Motor neuron (in vitro differentiated cells): ENCODE measurements around the gene SPP1. TPM values are rescaled to one million over a fixed set of nuclear protein-coding genes. Genes with fewer than 3 reads are reported as not detected.
A peak's percentile ranks its signal among the peaks of the same experiment; 100 is the strongest.

Experiments used
- ATAC-seq, 8 experiments: fragments of 200-7000 bp; cut with Tn5 transposase; replicated peaks in 6 of 8; 2 replicates each; pipeline ENCODE4 v1.8.0; 2021; ENCODE audit warnings: mild to moderate bottlenecking in 8 of 8, moderate library complexity in 8 of 8
- H3K27ac ChIP-seq, 2 donors: fragments of 250-450 bp; sonication (Bioruptor Pico); 2 replicates each; pipeline ENCODE4 v1.9.0; 2021; ENCODE audit warnings: antibody characterized with exemption in 2 of 2, mild to moderate bottlenecking in 2 of 2, moderate library complexity in 1 of 2
- H3K4me1 ChIP-seq, 2 donors: fragments of 250-450 bp; sonication (Bioruptor Pico); replicated peaks in 1 of 2; 2 replicates each; pipeline ENCODE4 v1.6.1; 2021; ENCODE audit warnings: antibody characterized with exemption in 2 of 2, mild to moderate bottlenecking in 2 of 2, moderate library complexity in 1 of 2
- H3K4me3 ChIP-seq, 5 donors: fragments of 250-450 bp; sonication (Bioruptor Pico); 2 replicates each; pipeline ENCODE4 v1.9.0; 2021; ENCODE audit warnings: antibody characterized with exemption in 5 of 5, mild to moderate bottlenecking in 5 of 5, moderate library complexity in 4 of 5
- WGBS, 10 experiments: fragments of 450-650 bp; shearing (Covaris generic); methylation state at CpG; one replicate each; pipeline ENCODE4 v1.0.0; 2022; 5-methylcytosine and 5-hydroxymethylcytosine counted together
- in situ Hi-C, 9 experiments: fragments of 400-800 bp; cut with MboI; loops; one replicate each; pipeline ENCODE4 v1.15.0; 2021; ENCODE audit warnings: low sequenced_read_pairs in 9 of 9, low pct_unique_long_range_greater_than_20kb in 2 of 9; ENCODE audit not compliant: unreplicated experiment in 9 of 9
- total RNA-seq, 8 experiments: library from RNA; unstranded; fragments of 300-600 nt; gene quantifications; 2 replicates each; pipeline versions ENCODE4 v1.2.3 to v1.2.4, GENCODE V29; 2022

SPP1 gene
- total RNA-seq, 8 experiments from 2014 or later, result 1.8 to 240 (median 36.5) TPM; not detected in 2

DNA sequence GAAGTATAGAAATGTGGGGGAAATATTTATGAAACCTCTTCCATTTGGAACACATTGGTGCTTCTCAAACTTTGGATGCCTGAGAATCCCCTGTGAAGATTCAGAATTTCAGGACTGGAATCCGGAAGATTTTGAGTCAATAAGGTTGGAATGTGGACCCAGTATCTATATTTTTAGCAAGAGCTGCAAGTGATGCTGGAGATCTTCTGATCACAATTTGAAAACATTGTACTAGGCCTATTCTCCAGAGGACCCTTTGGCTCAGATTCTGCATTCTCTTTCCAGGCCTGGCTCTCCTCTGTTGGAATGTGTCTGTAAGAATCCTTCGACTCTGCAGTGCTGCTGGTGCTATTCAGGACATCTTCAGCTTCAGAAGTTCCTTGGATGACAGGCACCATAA lies 29.6 kb downstream of the SPP1 start:
- WGBS, 10 experiments, result 0 to 100% (median 87%) methylated on average over 1 to 2 of the region's 2 CpGs; no CpG with 5 or more reads in 5 of the 10 experiments
- no peak for ATAC-seq
- in situ Hi-C loops, result no loop called here
- Histone ChIP-seq H3K4me1 (peaks cover 10 to 13% of the 10 kb centered on the region in 2 donors), H3K27ac (no peak overlapping the region), H3K4me3 (no peak overlapping the region)

DNA sequence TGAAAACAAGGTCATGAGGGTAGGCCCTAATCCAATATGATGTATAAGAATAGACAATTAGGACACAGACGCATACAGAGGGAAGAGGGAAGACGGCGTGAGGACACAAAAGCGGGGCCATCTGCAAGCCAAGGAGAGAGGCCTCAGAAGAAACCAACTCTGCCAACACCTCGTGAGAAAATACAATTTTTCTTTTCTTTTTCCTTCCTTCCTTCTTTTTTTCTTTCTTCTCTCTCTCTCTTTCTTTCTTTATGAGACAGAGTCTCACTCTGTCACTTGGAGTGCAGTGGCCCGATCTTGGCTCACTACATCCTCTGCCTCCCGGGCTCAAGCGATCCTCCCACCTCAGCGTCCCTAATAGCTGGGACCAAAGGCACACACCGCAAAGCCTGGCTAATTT lies 30.4 kb downstream of the SPP1 start:
- peaks cover 17 to 22% of the 10 kb centered on the region in 2 donors for H3K4me1 ChIP-seq
- in situ Hi-C loops, result no loop called here
- 85 to 100% (median 95%) methylated on average over 2 to 9 of the region's 10 CpGs for WGBS, 10 experiments
- H3K4me3 ChIP-seq, result no peak overlapping the region
- no peak overlapping the region for H3K27ac ChIP-seq
- no peak for ATAC-seq

DNA sequence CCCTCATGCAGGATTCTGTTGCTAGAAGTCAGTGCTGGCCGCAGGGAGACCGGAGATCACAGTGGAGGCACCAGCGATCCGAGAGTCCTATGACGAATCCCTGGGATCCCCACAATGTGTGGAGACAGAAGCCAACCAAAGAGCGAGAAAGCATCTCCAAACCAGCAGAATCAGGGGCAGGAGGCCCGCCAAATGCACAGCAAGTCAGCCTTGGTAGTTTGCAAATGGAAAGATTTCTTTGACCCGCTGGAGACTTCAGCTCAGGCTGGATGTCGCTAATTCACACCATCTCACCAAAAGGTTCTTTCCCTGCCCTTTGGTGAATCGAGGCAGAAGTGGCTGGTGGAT lies 31.4 kb downstream of the SPP1 start:
- Histone ChIP-seq H3K27ac (peak overlapping the region; percentile 76 to 80), H3K4me1 (peaks cover 19 to 23% of the 10 kb centered on the region in 2 donors), H3K4me3 (peak overlapping the region; percentile 46 to 82 (median 74))
- WGBS, 10 experiments, result 0 to 83% (median 60%) methylated on average over 1 to 8 of the region's 10 CpGs; no CpG with 5 or more reads in 4 of the 10 experiments
- no peak for ATAC-seq
- in situ Hi-C loops, result no loop called here

DNA sequence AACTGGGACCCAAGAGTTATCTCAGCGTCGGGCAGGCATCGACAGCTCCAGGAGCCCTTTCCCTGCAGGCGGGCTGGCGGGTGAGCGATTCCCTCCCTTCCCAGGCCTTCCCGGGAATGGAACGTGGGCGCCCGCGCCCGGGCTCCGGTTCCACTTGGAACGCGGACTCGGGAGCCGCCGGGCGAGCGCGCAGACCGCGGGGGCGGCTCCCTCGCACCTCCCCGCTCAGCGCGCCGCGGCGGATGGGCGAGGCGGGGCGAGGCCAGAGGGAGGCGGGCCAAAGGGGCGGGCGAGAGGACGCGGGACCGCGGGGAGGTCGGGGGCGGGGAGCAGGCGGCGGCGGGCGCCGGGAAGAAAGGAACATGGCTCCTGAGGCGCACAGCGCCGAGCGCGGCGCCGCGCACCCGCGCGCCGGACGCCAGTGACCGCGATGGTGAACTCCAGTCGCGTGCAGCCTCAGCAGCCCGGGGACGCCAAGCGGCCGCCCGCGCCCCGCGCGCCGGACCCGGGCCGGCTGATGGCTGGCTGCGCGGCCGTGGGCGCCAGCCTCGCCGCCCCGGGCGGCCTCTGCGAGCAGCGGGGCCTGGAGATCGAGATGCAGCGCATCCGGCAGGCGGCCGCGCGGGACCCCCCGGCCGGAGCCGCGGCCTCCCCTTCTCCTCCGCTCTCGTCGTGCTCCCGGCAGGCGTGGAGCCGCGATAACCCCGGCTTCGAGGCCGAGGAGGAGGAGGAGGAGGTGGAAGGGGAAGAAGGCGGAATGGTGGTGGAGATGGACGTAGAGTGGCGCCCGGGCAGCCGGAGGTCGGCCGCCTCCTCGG lies 32.0 kb downstream of the SPP1 start, which contains the start of gene PKD2:
TSS of gene PKD2 (plus strand) at position 332 of the 818 bp plus-strand sequence. CDS start at position 431, 99 bp downstream.
- in situ Hi-C loops, result no loop called here
- Histone ChIP-seq H3K27ac (peak within 1 kb of the TSS; percentile 76 to 80), H3K4me3 (peak within 1 kb of the TSS; percentile 46 to 82 (median 74)), H3K4me1 (peaks cover 19 to 23% of the 10 kb centered on the region in 2 donors)
- ATAC-seq, result peak; percentile 79 to 90 (median 89)
- whole genome bisulfite sequencing, 10 experiments, result 0 to 4% methylated on average over 3 to 4 of the region's 116 CpGs; no CpG with 5 or more reads in 8 of the 10 experiments

DNA sequence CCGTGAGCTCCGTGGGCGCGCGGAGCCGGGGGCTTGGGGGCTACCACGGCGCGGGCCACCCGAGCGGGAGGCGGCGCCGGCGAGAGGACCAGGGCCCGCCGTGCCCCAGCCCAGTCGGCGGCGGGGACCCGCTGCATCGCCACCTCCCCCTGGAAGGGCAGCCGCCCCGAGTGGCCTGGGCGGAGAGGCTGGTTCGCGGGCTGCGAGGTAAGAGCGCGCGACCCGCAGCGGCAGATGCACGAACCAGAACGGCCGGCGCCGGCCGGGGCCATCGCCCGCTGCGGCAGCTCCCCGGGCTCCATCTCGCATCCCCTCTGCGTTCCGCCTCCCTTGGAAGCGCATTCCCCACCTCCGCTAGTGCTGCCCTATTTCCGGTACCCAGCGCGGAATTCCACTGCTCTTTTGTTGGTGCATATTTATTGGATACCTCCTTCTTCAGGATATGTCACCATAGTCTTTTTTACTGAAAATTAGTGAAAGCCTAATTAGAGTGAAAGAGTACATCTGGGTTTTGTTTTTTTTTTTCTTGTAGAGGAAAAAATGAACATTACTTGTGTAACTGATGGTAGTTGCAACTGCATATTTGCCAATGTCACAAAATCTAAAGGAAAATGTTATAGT lies 32.7 kb downstream of the SPP1 start:
- WGBS, 10 experiments, result 0% methylated on average over 2 to 20 of the region's 51 CpGs; no CpG with 5 or more reads in 7 of the 10 experiments
- ATAC-seq, result peak; percentile 46 to 59 (median 55)
- in situ Hi-C loops, result no loop called here
- Histone ChIP-seq H3K4me1 (peaks cover 22 to 23% of the 10 kb centered on the region in 2 donors), H3K4me3 (peak overlapping the region; percentile 46 to 82 (median 74)), H3K27ac (peak overlapping the region; percentile 76 to 80)

DNA sequence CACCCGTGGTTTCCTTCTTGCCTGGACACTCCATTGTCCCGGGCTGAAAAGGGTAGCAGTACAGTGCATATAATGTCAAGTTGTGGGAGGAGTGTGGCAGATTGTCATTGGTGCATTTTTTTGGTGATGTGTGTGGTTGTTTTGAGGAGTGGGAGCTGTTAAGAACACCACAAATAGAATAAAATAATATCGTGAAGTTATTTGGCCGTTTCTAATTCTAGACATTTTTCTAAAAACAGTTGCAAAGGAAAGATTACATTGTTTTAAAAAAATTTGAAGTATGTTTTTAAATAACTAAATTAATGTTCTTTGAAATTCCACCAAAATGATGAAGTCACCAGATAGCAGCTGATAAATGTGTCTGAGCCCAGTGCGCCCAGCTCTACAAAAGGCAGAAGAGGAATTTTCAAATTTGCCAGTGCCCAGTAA lies 33.2 kb downstream of the SPP1 start:
- Histone ChIP-seq H3K4me3 (peak overlapping the region; percentile 46 to 82 (median 74)), H3K27ac (no peak overlapping the region), H3K4me1 (peaks cover 22 to 23% of the 10 kb centered on the region in 2 donors)
- ATAC-seq, result peak in 4 of 8 experiments; percentile 2 to 25 (median 4)
- in situ Hi-C loops, result no loop called here
- 2 to 33% (median 10%) methylated on average over 1 to 5 of the region's 5 CpGs for WGBS, 10 experiments

DNA sequence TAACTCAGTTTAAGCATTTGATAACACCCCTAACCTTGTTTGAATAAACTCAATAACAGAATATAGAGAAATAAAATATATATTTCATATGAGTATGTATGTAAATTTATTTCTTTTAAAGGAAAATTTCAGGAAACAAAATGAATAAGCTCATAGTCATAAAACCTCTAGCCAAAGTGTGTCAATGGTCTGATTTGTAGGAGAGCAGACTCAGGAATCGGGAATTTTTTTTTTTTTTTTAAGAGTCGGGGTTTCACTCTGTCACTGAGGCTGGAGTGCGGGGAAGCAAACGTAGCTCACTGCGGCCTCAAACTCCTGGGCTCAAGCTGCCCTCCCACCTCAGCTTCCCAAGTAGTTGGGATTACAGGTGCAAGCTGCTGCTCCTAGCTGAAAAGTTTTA lies 34.4 kb downstream of the SPP1 start:
- no peak overlapping the region for H3K27ac ChIP-seq
- in situ Hi-C loops, result no loop called here
- H3K4me1 ChIP-seq, result peaks cover 22 to 23% of the 10 kb centered on the region in 2 donors
- H3K4me3 ChIP-seq, result peak overlapping the region in 3 of 5 donors; percentile 4 to 82 (median 46)
- WGBS, 10 experiments, result 0 to 100% (median 32%) methylated on average over 1 to 5 of the region's 5 CpGs; no CpG with 5 or more reads in 2 of the 10 experiments
- ATAC-seq, result no peak

DNA sequence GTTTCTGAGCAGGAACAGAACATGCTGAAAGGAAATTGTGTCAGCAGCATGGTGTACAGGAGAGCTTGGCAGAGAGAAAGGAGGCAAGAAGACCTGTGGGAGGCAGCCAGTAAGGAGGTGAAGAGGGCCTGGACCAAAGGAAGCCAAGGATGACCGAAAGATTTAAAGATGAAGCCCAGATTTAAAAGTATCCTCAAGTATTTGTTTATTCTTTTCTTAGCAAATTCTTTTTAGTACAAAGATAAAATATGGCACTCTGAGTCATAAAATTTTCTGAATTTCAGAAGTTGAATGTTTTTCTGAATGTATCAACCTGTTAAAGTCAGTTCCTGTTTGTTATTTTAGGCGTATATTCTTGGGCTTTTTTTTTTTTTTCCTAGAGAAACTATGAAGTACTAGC lies 35.5 kb downstream of the SPP1 start:
- H3K4me3 ChIP-seq, result no peak overlapping the region
- no peak overlapping the region for H3K27ac ChIP-seq
- peaks cover 22 to 23% of the 10 kb centered on the region in 2 donors for H3K4me1 ChIP-seq
- 54 to 100% (median 62%) methylated on average over 2 of the region's 2 CpGs for WGBS, 10 experiments
- no peak for ATAC-seq
- in situ Hi-C loops, result no loop called here

DNA sequence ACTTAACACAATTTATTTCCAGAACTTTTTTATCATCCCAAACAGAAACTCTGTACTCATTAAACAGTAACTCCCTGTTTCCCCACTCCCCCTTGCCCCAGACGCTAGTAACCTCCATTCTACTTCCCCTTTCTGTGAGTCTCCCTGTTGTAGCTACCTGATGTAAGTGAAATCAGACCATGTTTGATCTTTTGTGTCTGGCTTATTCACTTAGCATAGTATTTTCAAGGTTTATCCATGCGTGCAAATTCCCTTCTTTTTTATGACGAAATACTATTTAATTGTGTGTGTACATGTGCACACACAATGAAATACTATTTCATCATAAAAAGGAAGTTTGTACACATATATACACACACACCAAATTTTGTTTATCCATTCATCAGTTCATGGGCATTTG lies 37.1 kb downstream of the SPP1 start:
- ATAC-seq, result no peak
- in situ Hi-C loops, result no loop called here
- WGBS, 10 experiments, result 65 to 100% (median 86%) methylated on average over 2 to 3 of the region's 3 CpGs; no CpG with 5 or more reads in 1 of the 10 experiments
- Histone ChIP-seq H3K4me3 (no peak overlapping the region), H3K27ac (no peak overlapping the region), H3K4me1 (peaks cover 16 to 22% of the 10 kb centered on the region in 2 donors)

DNA sequence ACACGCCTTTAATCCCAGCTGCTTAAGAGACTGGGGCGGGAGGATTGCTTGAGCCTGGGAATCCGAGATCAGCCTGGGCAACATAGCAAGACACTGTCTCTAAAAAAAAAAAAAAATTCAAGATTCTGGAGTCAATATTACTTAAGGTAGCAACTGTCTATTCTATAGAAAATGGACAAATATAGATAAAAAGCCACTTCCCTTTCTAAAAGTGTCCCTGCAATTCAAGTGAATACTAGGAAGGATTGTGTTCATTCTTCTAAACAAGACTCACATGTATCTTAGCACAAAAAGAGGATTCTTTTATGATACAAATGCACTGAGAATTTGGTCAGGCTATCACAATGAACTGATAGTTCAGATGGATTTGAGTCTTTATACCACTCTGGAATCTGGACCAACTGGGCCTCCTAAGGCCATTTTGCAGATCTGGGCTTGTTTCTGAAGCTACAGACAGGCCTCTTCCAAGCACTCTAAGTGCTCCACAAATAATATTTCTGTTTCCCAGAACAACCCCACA lies 38.9 kb downstream of the SPP1 start:
- in situ Hi-C loops, result no loop called here
- peaks cover 16 to 18% of the 10 kb centered on the region in 2 donors for H3K4me1 ChIP-seq
- no peak overlapping the region for H3K4me3 ChIP-seq
- no peak for ATAC-seq
- H3K27ac ChIP-seq, result no peak overlapping the region
- WGBS, 10 experiments, result 67 to 100% (median 84%) methylated on average over 1 to 3 of the region's 3 CpGs; no CpG with 5 or more reads in 4 of the 10 experiments

DNA sequence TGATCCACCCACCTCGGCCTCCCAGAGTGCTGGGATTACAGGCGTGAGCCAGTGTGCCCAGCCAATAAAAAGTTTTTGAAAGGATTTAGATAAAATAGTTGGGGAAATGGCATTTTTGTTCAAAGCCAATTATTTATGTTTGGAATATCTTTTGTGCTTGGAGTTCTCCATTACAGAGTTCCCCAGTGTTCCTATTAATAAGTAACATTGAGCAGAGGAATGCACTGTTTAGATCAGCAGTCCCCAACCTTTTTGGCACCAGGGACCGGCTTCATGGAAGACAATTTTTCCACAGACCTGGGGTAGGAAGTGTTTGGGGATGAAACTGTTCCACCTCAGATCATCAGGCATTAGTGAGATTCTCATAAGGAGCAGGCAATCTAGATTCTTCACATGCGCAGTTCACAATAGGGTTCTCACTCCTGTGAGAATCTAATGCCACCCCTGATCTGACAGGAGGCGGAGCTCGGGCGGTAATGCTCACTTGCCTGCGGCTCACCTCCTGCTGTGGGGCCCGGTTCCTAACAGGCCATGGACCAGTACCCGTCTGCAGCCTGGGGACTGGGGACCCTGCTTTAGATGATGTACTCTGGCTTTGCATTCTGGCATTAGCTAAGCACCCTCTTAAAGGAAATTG lies 40.3 kb downstream of the SPP1 start:
- in situ Hi-C loops, result no loop called here
- no peak for ATAC-seq

DNA sequence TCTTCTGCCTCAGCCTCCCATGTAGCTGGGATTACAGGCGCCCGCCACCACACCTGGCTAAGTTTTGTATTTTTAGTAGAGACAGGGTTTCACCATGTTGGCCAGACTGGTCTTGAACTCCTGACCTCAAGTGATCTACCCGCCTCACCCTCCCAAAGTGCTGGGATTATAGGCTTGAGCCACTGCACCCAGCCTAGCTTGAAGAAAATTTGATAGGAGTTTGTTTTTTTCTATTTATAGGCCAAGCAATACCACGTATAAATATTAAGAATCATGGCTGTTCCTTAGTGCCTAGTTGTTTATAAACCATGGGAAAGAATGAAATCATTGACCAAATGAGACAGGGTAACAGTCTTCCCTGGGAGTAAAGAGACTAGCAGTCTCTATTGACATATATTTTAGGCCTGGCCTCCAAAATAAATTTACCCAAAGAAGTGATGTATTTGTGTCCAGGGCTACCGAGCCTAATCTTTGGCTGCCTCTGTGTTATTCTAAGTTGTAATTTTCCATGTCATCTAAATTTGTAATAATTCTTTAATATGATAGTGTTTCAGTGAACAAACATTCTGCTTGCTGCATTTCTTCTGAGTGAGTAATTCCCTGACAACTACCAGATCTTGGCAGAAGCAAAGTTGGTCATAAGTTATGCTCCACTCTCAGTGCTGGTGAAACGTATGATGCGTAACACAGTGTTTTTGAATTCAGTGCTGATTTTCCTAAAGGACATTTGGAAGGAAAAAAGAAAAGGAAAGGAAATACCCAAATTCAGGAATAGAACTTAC lies 42.2 kb downstream of the SPP1 start:
- ATAC-seq, result peak in 4 of 8 experiments; percentile 38 to 98 (median 88)
- 19 to 100% (median 89%) methylated on average over 1 to 7 of the region's 7 CpGs for WGBS, 10 experiments
- Histone ChIP-seq H3K4me3 (no peak overlapping the region), H3K4me1 (peaks cover 1 to 2% of the 10 kb centered on the region in 2 donors), H3K27ac (no peak overlapping the region)
- in situ Hi-C loops, result no loop called here

More for the DNA sequence above, 40.3 kb downstream of the SPP1 start:
- H3K27ac ChIP-seq, result no peak overlapping the region
- 62 to 100% (median 97%) methylated on average over 1 to 5 of the region's 10 CpGs; no CpG with 5 or more reads in 3 of the 10 experiments for WGBS, 10 experiments
- H3K4me1 ChIP-seq, result peaks cover 5 to 6% of the 10 kb centered on the region in 2 donors
- H3K4me3 ChIP-seq, result no peak overlapping the region
